ENCODE data around the gene DEPDC7. TPM values are rescaled to one million over a fixed set of nuclear protein-coding genes. Genes with fewer than 3 reads are reported as not detected.
A peak's percentile ranks its signal among the peaks of the same experiment; 100 is the strongest.

Gene DEPDC7
- total and polyA plus RNA-seq, 2 of the 13 experiments (the other 11 are each of a cell fraction or from before 2014, with no cell fraction given), result 17.3 to 33.3 TPM

GRCh38 chr11:33039274-33040032 lies 23.8 kb downstream of the DEPDC7 start, which contains the start of gene TCP11L1 (continued):
- TF ChIP-seq ZBTB40 (IDR thresholded peaks at IDR 0.05), result no peak
- peak; percentile 24; the same call in 1 of the 2 replicates for TF ChIP-seq ZBTB40 (CRISPR knock-in tag; IDR thresholded peaks at IDR 0.05)
- peak; percentile 39; the same call in 1 of the 2 replicates for TF ChIP-seq NR0B2 (CRISPR knock-in tag; IDR thresholded peaks at IDR 0.05)
- peak; percentile 56 for TF ChIP-seq CREB1 (IDR thresholded peaks at IDR 0.05)
- no peak; the same call in 1 of the 2 replicates for TF ChIP-seq CREB1 (CRISPR knock-in tag; IDR thresholded peaks at IDR 0.05)
- peak; percentile 91 for TF ChIP-seq ZNF317 (CRISPR knock-in tag; IDR thresholded peaks at IDR 0.05)
- TF ChIP-seq JUNB (CRISPR knock-in tag; IDR thresholded peaks at IDR 0.05; ENCODE audit: borderline replicate concordance), result no peak
- TF ChIP-seq GTF3A (CRISPR knock-in tag; conservative IDR thresholded peaks at IDR 0.05), result no peak
- TF ChIP-seq ZNF543 (CRISPR knock-in tag; IDR thresholded peaks at IDR 0.05), result peak; percentile 57; the same call in 1 of the 2 replicates
- TF ChIP-seq SNAPC4 (CRISPR knock-in tag; IDR thresholded peaks at IDR 0.05), result peak; percentile 85; the same call in 1 of the 2 replicates
- TF ChIP-seq ZNF740 (CRISPR knock-in tag; IDR thresholded peaks at IDR 0.05), result no peak
